Large intestine (tissue), 3 donors: Measurements from ENCODE around the gene LRRC1. TPM values are rescaled to one million over a fixed set of nuclear protein-coding genes. Genes with fewer than 3 reads are reported as not detected.

ENCODE experiments used
- DNase-seq, 2 donors: peaks; one replicate each; pipeline versions ENCODE4 v3.0.0 to v3.0.0-alpha.2; 2013
- H3K27ac ChIP-seq: one replicate; pipeline ENCODE4 v1.5.1; 2013; ENCODE audit warnings: low read length
- H3K27me3 ChIP-seq: 2 replicates; pipeline ENCODE4 v1.6.1; 2013; ENCODE audit warnings: low read length; ENCODE audit not compliant: control insufficient read depth, insufficient read depth
- H3K36me3 ChIP-seq: 2 replicates; pipeline ENCODE4 v1.6.1; 2013; ENCODE audit warnings: low read length; ENCODE audit not compliant: control insufficient read depth, insufficient read depth
- H3K4me1 ChIP-seq: one replicate; pipeline ENCODE4 v1.6.1; 2013; ENCODE audit warnings: low read length; ENCODE audit not compliant: control insufficient read depth, insufficient read depth
- H3K4me3 ChIP-seq: one replicate; pipeline ENCODE4 v1.5.1; 2013; ENCODE audit warnings: low read length
- H3K9me3 ChIP-seq: one replicate; pipeline ENCODE4 v1.6.1; 2013; ENCODE audit warnings: mild to moderate bottlenecking, low read depth, low read length, moderate library complexity; ENCODE audit not compliant: control insufficient read depth
- WGBS: methylation state at CpG from one replicate; pipeline ENCODE4 v1.1.5; 2013; ENCODE audit warnings: low lambda C conversion rate; ENCODE audit not compliant: insufficient coverage; 5-methylcytosine and 5-hydroxymethylcytosine counted together
- polyA plus RNA-seq: library from polyadenylated mRNA; unstranded; fragments of 120-200 nt; gene quantifications from one replicate; pipeline ENCODE4 v1.2.1, GENCODE V29; 2013

Gene LRRC1
- polyA plus RNA-seq, 1 donor: 40.6 TPM

DNA sequence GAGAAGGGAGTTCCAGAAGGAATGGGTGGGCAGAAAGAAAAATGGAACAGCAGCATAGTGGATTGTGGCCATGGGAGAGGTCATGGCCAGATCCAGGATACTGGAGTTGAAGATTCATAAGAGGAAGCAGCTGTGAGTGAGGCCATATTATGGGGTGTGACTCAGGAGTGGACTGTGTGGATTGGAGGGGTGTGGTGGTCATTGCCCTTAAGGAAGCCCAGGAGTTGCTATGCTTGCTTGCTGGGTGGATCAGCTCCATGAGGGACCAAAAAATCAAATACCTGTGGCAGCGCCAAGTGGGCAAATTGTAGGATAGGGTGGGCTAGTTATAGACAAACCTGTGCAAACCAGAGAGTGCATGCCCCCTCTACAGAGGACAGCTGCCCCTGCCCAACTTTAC is 18.3 kb downstream of the LRRC1 start:
- H3K36me3 ChIP-seq: no peaks in the 10 kb centered on the region
- peaks cover 37% of the 10 kb centered on the region for H3K4me1 ChIP-seq
- peak; percentile 44 to 72 for DNase-seq
- H3K9me3 ChIP-seq: no peaks in the 10 kb centered on the region
- WGBS: no CpG with 5 or more reads among the region's 1 CpG
- H3K27me3 ChIP-seq: no peaks in the 10 kb centered on the region
- H3K4me3 ChIP-seq: no peak overlapping the region
- peak overlapping the region; percentile 38 for H3K27ac ChIP-seq

GRCh38 chr6:53813801-53814200 is 19.0 kb downstream of the LRRC1 start:
- no peaks in the 10 kb centered on the region for H3K36me3 ChIP-seq
- H3K4me3 ChIP-seq: no peak overlapping the region
- H3K4me1 ChIP-seq: peaks cover 37% of the 10 kb centered on the region
- no peaks in the 10 kb centered on the region for H3K27me3 ChIP-seq
- no peaks in the 10 kb centered on the region for H3K9me3 ChIP-seq
- H3K27ac ChIP-seq: peak overlapping the region; percentile 11
- 90% methylated on average over 1 of the region's 1 CpG for WGBS
- DNase-seq: no peak

- no CpG with 5 or more reads among the region's 2 CpGs for WGBS
- H3K4me1 ChIP-seq: peaks cover 37% of the 10 kb centered on the region
Measured at GRCh38 chr6:53814353-53814752, 19.5 kb downstream of the LRRC1 start.

DNA sequence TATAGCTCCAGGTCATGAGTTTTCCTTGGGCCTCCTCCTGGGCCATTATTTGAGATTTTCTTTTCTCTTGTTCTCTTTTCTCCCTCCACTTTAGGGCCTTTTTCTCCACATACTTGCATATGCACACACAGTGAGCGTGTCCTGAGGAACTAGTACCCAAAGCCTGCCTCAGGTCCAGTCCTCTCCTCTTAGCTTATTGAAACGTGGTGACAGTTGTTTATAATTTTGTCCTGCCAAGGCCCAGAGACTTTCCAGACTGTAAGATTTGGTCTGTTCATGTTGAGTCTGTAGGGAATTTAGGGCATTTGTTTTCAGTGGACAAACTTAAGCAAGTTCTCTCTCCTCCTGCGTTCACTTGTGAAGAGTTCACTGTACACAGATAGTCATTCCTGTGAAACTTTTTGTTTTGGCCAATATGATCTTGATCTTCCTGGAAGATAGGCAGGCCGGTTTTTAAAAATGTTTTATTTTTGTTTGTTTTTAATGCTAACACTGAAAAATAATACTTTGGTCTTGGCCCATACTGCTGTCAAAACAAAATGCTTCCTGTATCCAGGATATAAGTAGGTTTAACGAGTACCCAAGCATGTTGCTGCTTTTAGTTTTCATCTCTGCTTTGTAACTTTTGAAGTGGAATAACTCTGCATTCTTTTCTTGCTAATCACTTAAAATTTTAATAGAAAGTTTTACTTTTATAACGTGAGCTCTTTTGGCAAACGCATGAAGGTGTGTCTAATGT is 20.7 kb downstream of the LRRC1 start:
- no peak for DNase-seq
- WGBS: 76% methylated on average over 3 of the region's 7 CpGs
- peak overlapping the region; percentile 36 for H3K27ac ChIP-seq
- no peaks in the 10 kb centered on the region for H3K27me3 ChIP-seq
- no peaks in the 10 kb centered on the region for H3K36me3 ChIP-seq
- no peak overlapping the region for H3K4me3 ChIP-seq
- H3K9me3 ChIP-seq: no peaks in the 10 kb centered on the region
- H3K4me1 ChIP-seq: peaks cover 37% of the 10 kb centered on the region

More at GRCh38 chr6:53814353-53814752, 19.5 kb downstream of the LRRC1 start:
- Histone ChIP-seq H3K27me3 (no peaks in the 10 kb centered on the region), H3K27ac (peak overlapping the region; percentile 36), H3K36me3 (no peaks in the 10 kb centered on the region), H3K4me3 (no peak overlapping the region), H3K9me3 (no peaks in the 10 kb centered on the region)
- DNase-seq: peak in 1 of 2 donors; percentile 43

GRCh38 chr6:53818858-53819609 is 24.2 kb downstream of the LRRC1 start:
- Histone ChIP-seq H3K27me3 (no peaks in the 10 kb centered on the region), H3K4me1 (peaks cover 13% of the 10 kb centered on the region), H3K27ac (no peak overlapping the region), H3K9me3 (no peaks in the 10 kb centered on the region), H3K36me3 (no peaks in the 10 kb centered on the region), H3K4me3 (no peak overlapping the region)
- WGBS: no CpG with 5 or more reads among the region's 3 CpGs
- no peak for DNase-seq

- Histone ChIP-seq H3K4me1 (peaks cover 18% of the 10 kb centered on the region), H3K27ac (no peak overlapping the region), H3K4me3 (no peak overlapping the region), H3K36me3 (no peaks in the 10 kb centered on the region), H3K9me3 (no peaks in the 10 kb centered on the region), H3K27me3 (no peaks in the 10 kb centered on the region)
- no CpG with 5 or more reads among the region's 10 CpGs for WGBS
- DNase-seq: no peak
Measured at GRCh38 chr6:53822401-53823125, 27.8 kb downstream of the LRRC1 start.

DNA sequence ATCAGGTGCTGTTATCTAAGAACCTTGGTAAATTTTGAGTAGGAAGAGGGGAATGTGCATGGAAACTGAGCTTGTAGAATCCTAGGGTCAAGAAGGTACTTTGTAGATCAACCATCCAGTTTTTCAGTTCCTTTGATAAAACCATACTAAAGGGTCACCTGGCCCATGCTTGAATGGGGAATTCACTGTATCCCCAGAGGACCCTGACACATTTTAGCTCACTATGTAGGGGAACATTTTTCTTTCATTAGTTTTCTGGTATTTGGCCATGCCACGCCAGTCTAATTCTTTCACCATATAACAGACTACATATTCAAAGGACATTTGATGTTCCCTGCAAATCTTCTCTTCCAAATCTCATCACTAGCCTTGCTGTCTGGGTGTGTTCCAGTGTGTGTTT is 29.9 kb downstream of the LRRC1 start:
- peaks cover 31% of the 10 kb centered on the region for H3K4me1 ChIP-seq
- no peaks in the 10 kb centered on the region for H3K36me3 ChIP-seq
- H3K27ac ChIP-seq: peak overlapping the region; percentile 79
- DNase-seq: no peak
- H3K9me3 ChIP-seq: no peaks in the 10 kb centered on the region
- no peaks in the 10 kb centered on the region for H3K27me3 ChIP-seq
- no peak overlapping the region for H3K4me3 ChIP-seq
- WGBS: no CpG with 5 or more reads among the region's 1 CpG

DNA sequence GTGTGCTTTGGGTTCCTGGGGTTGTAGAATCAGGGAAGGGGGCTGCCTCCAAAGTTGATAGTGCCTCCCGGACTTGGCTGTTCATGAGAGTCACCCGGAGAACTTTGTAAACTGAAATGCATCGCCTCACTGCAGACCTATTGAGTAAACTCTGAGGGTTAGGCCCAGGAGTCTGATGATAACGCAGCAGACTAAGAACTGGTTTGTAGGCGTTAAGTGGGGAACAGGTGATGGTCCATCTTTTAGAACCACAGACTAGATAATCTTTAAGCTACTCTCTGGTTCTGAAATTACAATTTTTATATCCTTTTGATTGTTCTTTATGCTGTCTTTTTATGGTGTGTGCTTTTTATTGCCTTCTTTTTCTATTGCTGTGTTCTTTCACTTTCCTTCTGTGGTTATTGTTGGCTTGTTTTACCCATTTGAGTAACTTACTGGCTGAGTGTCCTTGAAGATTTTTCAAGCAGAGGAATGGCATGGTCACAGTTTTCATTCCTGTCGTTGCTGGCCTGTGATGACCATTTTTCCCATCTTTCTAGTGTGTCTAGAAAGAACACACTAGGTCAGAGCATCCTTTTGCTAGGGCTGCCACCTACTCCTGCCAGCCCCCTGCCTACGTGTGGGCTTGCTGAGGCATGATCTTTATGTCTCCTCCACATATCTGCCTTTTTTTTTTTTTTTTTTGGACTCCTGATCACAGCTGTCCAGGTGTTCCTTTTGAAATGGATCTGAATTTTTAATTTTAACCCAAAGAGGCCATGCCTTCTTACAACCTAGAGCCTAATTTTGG is 30.9 kb downstream of the LRRC1 start:
- Histone ChIP-seq H3K9me3 (no peaks in the 10 kb centered on the region), H3K36me3 (no peaks in the 10 kb centered on the region), H3K27me3 (no peaks in the 10 kb centered on the region), H3K27ac (peak overlapping the region; percentile 79), H3K4me1 (peaks cover 41% of the 10 kb centered on the region), H3K4me3 (no peak overlapping the region)
- DNase-seq: peak in 1 of 2 donors; percentile 62
- WGBS: 100% methylated on average over 1 of the region's 7 CpGs

GRCh38 chr6:53827531-53827930 is 32.7 kb downstream of the LRRC1 start:
- H3K4me3 ChIP-seq: no peak overlapping the region
- H3K27ac ChIP-seq: peak overlapping the region; percentile 79
- no peaks in the 10 kb centered on the region for H3K36me3 ChIP-seq
- no peaks in the 10 kb centered on the region for H3K9me3 ChIP-seq
- peaks cover 45% of the 10 kb centered on the region for H3K4me1 ChIP-seq
- DNase-seq: peak; percentile 70 to 82
- WGBS: no CpG with 5 or more reads among the region's 1 CpG
- H3K27me3 ChIP-seq: no peaks in the 10 kb centered on the region

DNA sequence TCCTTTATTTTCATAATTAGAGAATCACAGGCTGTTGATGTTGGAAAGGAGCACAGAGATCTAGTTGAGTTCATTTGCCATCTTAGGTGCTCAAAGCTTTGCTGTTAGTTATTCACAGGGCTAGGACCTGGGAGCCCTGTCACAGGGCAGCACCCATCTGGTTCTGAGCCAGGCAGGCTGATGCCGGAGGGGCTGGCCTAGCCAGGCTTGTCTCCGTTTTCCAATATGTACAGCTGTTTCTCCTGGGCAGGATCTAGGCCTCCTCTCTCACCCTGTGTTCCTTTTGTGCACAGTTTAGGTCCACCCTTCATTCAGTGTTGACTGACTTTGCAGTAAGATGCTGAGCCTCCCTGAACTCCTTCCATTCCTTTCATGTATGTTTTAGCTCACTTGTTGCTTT is 33.4 kb downstream of the LRRC1 start:
- Histone ChIP-seq H3K9me3 (no peaks in the 10 kb centered on the region), H3K36me3 (no peaks in the 10 kb centered on the region), H3K27me3 (no peaks in the 10 kb centered on the region), H3K4me1 (peaks cover 45% of the 10 kb centered on the region), H3K27ac (peak overlapping the region; percentile 79), H3K4me3 (no peak overlapping the region)
- no CpG with 5 or more reads among the region's 2 CpGs for WGBS
- no peak for DNase-seq
